Right renal pelvis (tissue), 4 donors: ENCODE results near the gene CNOT3. TPM values are rescaled to one million over a fixed set of nuclear protein-coding genes. Genes with fewer than 3 reads are reported as not detected.
A peak's percentile ranks its signal among the peaks of the same experiment; 100 is the strongest.
"Not testable (repeated sequence)": the region's sequence is repeated elsewhere in the genome, so short reads cannot be mapped to it uniquely, and the experiment has no call there.

Experiments
- DNase-seq, 4 donors: peaks; one replicate each; pipeline ENCODE4 v3.0.0-alpha.2; 2013; ENCODE audit warnings: low read depth in 4 of 4, low spot score in 3 of 4, missing footprints in 1 of 4
- polyA plus RNA-seq, 4 donors: library from polyadenylated mRNA; unstranded; fragments of 120-200 nt; gene quantifications; one replicate each; pipeline ENCODE4 v1.2.1, GENCODE V29; 2013; ENCODE audit not compliant: insufficient read length in 4 of 4

The CNOT3 gene
- polyA plus RNA-seq, 4 donors: 61.5 to 76.2 (median 64.8) TPM

GRCh38 chr19:54164369-54165068 lies 27.0 kb downstream of the CNOT3 start:
- DNase-seq: no peak

- no peak for DNase-seq
Measured at GRCh38 chr19:54165222-54165621, 27.7 kb downstream of the CNOT3 start.

GRCh38 chr19:54168174-54168917 lies 30.8 kb downstream of the CNOT3 start:
- peak; percentile 71 to 86 (median 82) for DNase-seq

GRCh38 chr19:54169149-54169740 lies 31.7 kb downstream of the CNOT3 start:
- no peak for DNase-seq

GRCh38 chr19:54171736-54172431 lies 34.3 kb downstream of the CNOT3 start:
- not testable (repeated sequence) for DNase-seq

GRCh38 chr19:54172471-54173358 lies 35.2 kb downstream of the CNOT3 start, which contains the start of gene TMC4:
Gene TMC4, minus strand, starts transcription at chr19:54173160. Its CDS starts 43 bp downstream, at chr19:54173117.
- no peak for DNase-seq

GRCh38 chr19:54173359-54173699 lies 35.8 kb downstream of the CNOT3 start:
- no peak for DNase-seq

GRCh38 chr19:54173951-54174834 lies 36.6 kb downstream of the CNOT3 start:
- no peak for DNase-seq

- DNase-seq: no peak
Measured at GRCh38 chr19:54178581-54179261, 41.2 kb downstream of the CNOT3 start.

- DNase-seq: no peak
Measured at GRCh38 chr19:54179262-54179852, 41.8 kb downstream of the CNOT3 start.

GRCh38 chr19:54179921-54180461 lies 42.4 kb downstream of the CNOT3 start:
- DNase-seq: peak in 2 of 4 donors; percentile 68 to 74

- no peak for DNase-seq
Measured at GRCh38 chr19:54180691-54181091, 43.1 kb downstream of the CNOT3 start.

- not testable (repeated sequence) for DNase-seq
Measured at GRCh38 chr19:54181894-54182293, 44.3 kb downstream of the CNOT3 start.

GRCh38 chr19:54183431-54183830 lies 45.9 kb downstream of the CNOT3 start:
- DNase-seq: no peak

- no peak for DNase-seq
Measured at GRCh38 chr19:54186351-54186750, 48.8 kb downstream of the CNOT3 start.

GRCh38 chr19:54186934-54187381 lies 49.4 kb downstream of the CNOT3 start:
- DNase-seq: no peak

GRCh38 chr19:54188215-54188871 lies 50.8 kb downstream of the CNOT3 start:
- no peak for DNase-seq
